Pancreas (tissue), 10 donors: ENCODE results near the gene DIP2B. TPM values are rescaled to one million over a fixed set of nuclear protein-coding genes. Genes with fewer than 3 reads are reported as not detected.
"Not testable (repeated sequence)": the region's sequence is repeated elsewhere in the genome, so short reads cannot be mapped to it uniquely, and the experiment has no call there.

ENCODE experiments used
- ATAC-seq, 4 donors: fragments of 200-7000 bp; cut with Tn5 transposase; one replicate each; pipeline versions ENCODE4 v1.8.0 to v1.9.1; 2020; ENCODE audit warnings: mild to moderate bottlenecking in 4 of 4, moderate library complexity in 4 of 4
- DNase-seq, 6 donors: peaks; one replicate each; pipeline ENCODE4 v3.0.0-alpha.2; 2020
- FAIRE-seq: peaks from 2 replicates; lab custom pipeline; 2012; peaks lifted over from hg19 to GRCh38; lab: Jason Lieb, UNC
- H3K27ac ChIP-seq, 4 donors: fragments of 200-600 bp; sonication (generic); 1 replicate in 3 of 4; 2 replicates in 1 of 4; pipeline versions ENCODE4 v1.5.0 to v1.8.0; 2020
- H3K27me3 ChIP-seq, 4 donors: fragments of 200-600 bp; one replicate each; pipeline ENCODE4 v1.8.0; 2021
- H3K36me3 ChIP-seq, 3 donors: fragments of 200-600 bp; sonication (generic) in 1 of 3; one replicate each; pipeline versions ENCODE4 v1.5.0 to v1.8.0; 2020 to 2021
- H3K4me1 ChIP-seq, 3 donors: fragments of 200-600 bp; one replicate each; pipeline ENCODE4 v1.8.0; 2021
- H3K4me3 ChIP-seq, 4 donors: fragments of 200-600 bp; sonication (generic) in 2 of 4; one replicate each; pipeline versions ENCODE4 v1.5.0 to v1.8.0; 2020 to 2021
- H3K9me3 ChIP-seq, 4 donors: fragments of 200-600 bp; one replicate each; pipeline ENCODE4 v1.8.0; 2021
- CTCF ChIP-seq, 4 donors: fragments of 200-600 bp; sonication (generic) in 3 of 4; IDR thresholded peaks; one replicate each; pipeline versions ENCODE4 v1.5.0 to v1.8.0; 2021; ENCODE audit warnings: antibody characterized with exemption in 4 of 4
- WGBS, 2 donors: extraction: QIAGEN DNeasy Blood & Tissue Kit; methylation state at CpG; one replicate each; pipeline ENCODE4 v1.1.7; 2013; 5-methylcytosine and 5-hydroxymethylcytosine counted together
- intact Hi-C, 3 donors: fragments of 100-400 bp; cut with DNase I; formaldehyde crosslinking; loops; one replicate each; pipeline versions ENCODE4 v1.11.1 to v1.14.2; 2022
- polyA plus RNA-seq, 2 donors: library from polyadenylated mRNA; stranded (reverse); fragments of 200-250 nt; gene quantifications; one replicate each; pipeline ENCODE4 v1.2.3, GENCODE V29; 2013
- total RNA-seq, 6 donors: library from RNA; stranded (reverse); fragmentation: NEBNext Ultra II Directional in 4 of 6; extraction: Animal tissue kit (Norgen Biotek cat#: 25700) in 4 of 6; gene quantifications; one replicate each; pipeline versions ENCODE4 v1.2.1 to v1.2.4, GENCODE V29; 2021 to 2023
- donor health status: healthy with polysubstance abuse.
- donor health status: DM: no; HTN: no; CAD: no; lungs with moderate emphysema.
- donor health status: DM: no; HTN: no; CAD: no.
- donor health status: control.
- donor health status: control.
- donor health status: Bipolar disorder and iron deficiency.
- donor health status: DM: yes; HTN: yes; CAD: no.
- donor health status: DM: no; HTN: no; CAD: no.
- donor health status: DM: no; HTN: no; CAD: no.
- donor health status: DM: yes; HTN: yes; CAD: no.

Gene DIP2B
- total and polyA plus RNA-seq, 8 donors = 3.2 to 15.9 (median 9.2) TPM

GRCh38 chr12:50518090-50518489 is 13.3 kb downstream of the DIP2B start:
- H3K4me1 ChIP-seq = peaks cover 0 to 32% (median 0%) of the 10 kb centered on the region in 3 donors
- ATAC-seq = no peak
- WGBS, 2 donors = 94% methylated on average over 11 of the region's 11 CpGs

GRCh38 chr12:50519353-50519752 is 14.6 kb downstream of the DIP2B start:
- no peak for TF ChIP-seq CTCF (IDR thresholded peaks at IDR 0.05)
- DNase-seq (no peak), FAIRE-seq (no peak), ATAC-seq (no peak)
- Histone ChIP-seq H3K27me3 (no peaks in the 10 kb centered on the region), H3K36me3 (no peaks in the 10 kb centered on the region), H3K27ac (no peak overlapping the region), H3K9me3 (no peaks in the 10 kb centered on the region), H3K4me1 (peaks cover 0 to 30% (median 0%) of the 10 kb centered on the region in 3 donors), H3K4me3 (no peak overlapping the region)
- intact Hi-C loops = no loop called here
- WGBS, 2 donors = 88 to 100% methylated on average over 1 of the region's 1 CpG

More at GRCh38 chr12:50518090-50518489, 13.3 kb downstream of the DIP2B start:
- no peaks in the 10 kb centered on the region for H3K27me3 ChIP-seq
- peak overlapping the region in 1 of 4 donors; percentile 41 for H3K27ac ChIP-seq
- FAIRE-seq (no peak), DNase-seq (no peak)
- H3K4me3 ChIP-seq = no peak overlapping the region
- no peaks in the 10 kb centered on the region for H3K36me3 ChIP-seq
- TF ChIP-seq CTCF (IDR thresholded peaks at IDR 0.05) = no peak
- H3K9me3 ChIP-seq = no peaks in the 10 kb centered on the region
- intact Hi-C loops = no loop called here

- no peak for TF ChIP-seq CTCF (IDR thresholded peaks at IDR 0.05)
- H3K4me1 ChIP-seq = peaks cover 0 to 24% (median under 1%) of the 10 kb centered on the region in 3 donors
- FAIRE-seq = no peak
These were observed 15.8 kb downstream of the DIP2B start for GRCh38 chr12:50520416-50521207.

GRCh38 chr12:50521781-50522180 is 17.0 kb downstream of the DIP2B start:
- peaks cover 7 to 27% (median 10%) of the 10 kb centered on the region in 3 donors for H3K4me1 ChIP-seq
- H3K4me3 ChIP-seq, intact Hi-C loops, H3K9me3 ChIP-seq, H3K36me3 ChIP-seq, ATAC-seq, FAIRE-seq, DNase-seq, H3K27me3 ChIP-seq, H3K27ac ChIP-seq: not testable (repeated sequence)
- 94 to 99% methylated on average over 4 of the region's 4 CpGs for WGBS, 2 donors

More at GRCh38 chr12:50520416-50521207, 15.8 kb downstream of the DIP2B start:
- Histone ChIP-seq H3K4me3 (no peak overlapping the region), H3K36me3 (no peaks in the 10 kb centered on the region), H3K9me3 (no peaks in the 10 kb centered on the region), H3K27ac (peak overlapping the region in 3 of 4 donors; percentile 23 to 48 (median 44)), H3K27me3 (no peaks in the 10 kb centered on the region)
- peak in 3 of 4 donors; percentile 61 to 64 (median 61) for ATAC-seq
- intact Hi-C loops = no loop called here
- DNase-seq = no peak
- WGBS, 2 donors = 48 to 55% methylated on average over 8 of the region's 8 CpGs

- Histone ChIP-seq H3K27ac (no peak overlapping the region), H3K4me1 (peaks cover 19 to 30% (median 22%) of the 10 kb centered on the region in 3 donors), H3K4me3 (no peak overlapping the region), H3K27me3 (no peaks in the 10 kb centered on the region), H3K9me3 (no peaks in the 10 kb centered on the region), H3K36me3 (no peaks in the 10 kb centered on the region)
- ATAC-seq = no peak
- DNase-seq = no peak
- no peak for TF ChIP-seq CTCF (IDR thresholded peaks at IDR 0.05)
- WGBS, 2 donors = 79 to 91% methylated on average over 1 of the region's 1 CpG
- no peak for FAIRE-seq
- intact Hi-C loops = no loop called here
These were observed 19.0 kb downstream of the DIP2B start for GRCh38 chr12:50523772-50524171.
